Right lobe of liver (tissue), 6 donors: ENCODE results near the gene PPP2R5B. TPM values are rescaled to one million over a fixed set of nuclear protein-coding genes. Genes with fewer than 3 reads are reported as not detected.
A peak's percentile ranks its signal among the peaks of the same experiment; 100 is the strongest.

ENCODE experiments used
- ATAC-seq, 4 donors: fragments of 200-7000 bp; cut with Tn5 transposase; one replicate each; pipeline ENCODE4 v1.9.1; 2020; ENCODE audit warnings: mild to moderate bottlenecking in 4 of 4, moderate library complexity in 4 of 4
- DNase-seq, 3 donors: peaks; one replicate each; pipeline ENCODE4 v3.0.0-alpha.2; 2020
- H3K27ac ChIP-seq, 3 donors: fragments of 200-600 bp; one replicate each; pipeline ENCODE4 v1.8.0; 2022
- H3K27me3 ChIP-seq, 2 donors: fragments of 200-600 bp; one replicate each; pipeline ENCODE4 v1.8.0; 2022
- H3K36me3 ChIP-seq, 4 donors: fragments of 200-600 bp; sonication (generic) in 1 of 4; one replicate each; pipeline versions ENCODE4 v1.5.1 to v1.8.0; 2017 to 2022; ENCODE audit warnings: control low read depth in 1 of 4
- H3K4me1 ChIP-seq, 4 donors: fragments of 200-600 bp; sonication (generic) in 1 of 4; one replicate each; pipeline versions ENCODE4 v1.5.1 to v1.8.0; 2017 to 2022; ENCODE audit warnings: control low read depth in 1 of 4
- H3K4me3 ChIP-seq, 3 donors: fragments of 200-600 bp; one replicate each; pipeline ENCODE4 v1.8.0; 2022
- H3K9me3 ChIP-seq, 4 donors: fragments of 200-600 bp; sonication (generic) in 1 of 4; one replicate each; pipeline versions ENCODE4 v1.5.1 to v1.8.0; 2017 to 2022; ENCODE audit warnings: control low read depth in 1 of 4
- POLR2A ChIP-seq: fragments of 450-650 bp; IDR thresholded peaks from one replicate; pipeline ENCODE4 v1.6.1; 2017; ENCODE audit warnings: antibody characterized with exemption, mild to moderate bottlenecking
- WGBS: methylation state at CpG from one replicate; pipeline ENCODE4 v1.1.6; 2018; ENCODE audit warnings: low coverage, low lambda C conversion rate; ENCODE audit not compliant: insufficient coverage; ENCODE audit errors: missing lambda C conversion rate; 5-methylcytosine and 5-hydroxymethylcytosine counted together
- intact Hi-C, 2 donors: fragments of 100-400 bp; cut with DNase I; formaldehyde crosslinking; loops; one replicate each; pipeline versions ENCODE4 v1.11.2 to v1.14.1; 2022
- total RNA-seq, 6 experiments: library from RNA; depleted of rRNA in 2 of 6; stranded (reverse); fragments of >200 nt in 2 of 6; fragmentation: NEBNext Ultra II Directional in 3 of 6; extraction: Animal tissue kit (Norgen Biotek cat#: 25700) in 3 of 6; gene quantifications; one replicate each; pipeline versions ENCODE4 v1.1.0 to v1.2.4, GENCODE V29; 2016 to 2023
- TF ChIP-seq, protein P1 (sequence below), 4 donors: fragments of 200-600 bp in 3 of 4; fragments of 450-650 bp in 1 of 4; IDR thresholded peaks; one replicate each; pipeline versions ENCODE4 v1.5.1 to v1.8.0; 2016 to 2022; ENCODE audit warnings: antibody characterized with exemption in 4 of 4, mild to moderate bottlenecking in 2 of 4
- donor health status: DM: no; HTN: yes; CAD: no.
- donor health status: DM: no; HTN: no; CAD: no.
- donor health status: DM: no; HTN: no; CAD: no.
- donor health status: DM: no; HTN: yes; CAD: no.
- donor health status: DM: no; HTN: yes; CAD: no.

Gene PPP2R5B
- total RNA-seq, 6 experiments from 2014 or later, result 6.8 to 12.6 (median 8.9) TPM

DNA sequence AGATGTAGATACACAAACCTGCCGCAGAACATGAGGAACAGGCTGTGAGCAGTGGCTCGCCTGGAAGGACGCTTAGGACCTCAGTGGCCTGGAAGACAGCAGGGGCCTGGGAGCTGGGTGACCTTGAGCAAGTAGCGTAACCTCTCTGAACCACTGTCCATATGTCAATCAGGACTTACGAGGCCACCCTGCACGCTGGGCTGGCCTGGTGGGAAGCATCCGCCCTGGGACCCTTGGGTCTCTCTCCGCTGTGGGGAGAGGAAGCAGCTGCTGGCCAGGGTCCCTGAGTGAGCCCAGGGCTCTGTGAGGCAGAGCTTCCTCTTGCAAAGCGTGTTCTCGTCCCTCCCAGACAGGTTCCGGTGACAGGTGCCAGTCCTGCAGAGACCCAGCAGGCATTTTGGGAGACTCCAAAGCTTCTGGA is 32.1 kb upstream of the PPP2R5B start:
- Histone ChIP-seq H3K27ac (peak overlapping the region; percentile 84 to 95 (median 90)), H3K36me3 (peaks cover 0 to 5% (median 0%) of the 10 kb centered on the region in 4 donors), H3K4me1 (peaks cover 0 to 47% (median 14%) of the 10 kb centered on the region in 4 donors), H3K27me3 (no peaks in the 10 kb centered on the region), H3K9me3 (no peaks in the 10 kb centered on the region), H3K4me3 (peak overlapping the region; percentile 75 to 91 (median 91))
- ATAC-seq (peak in 2 of 4 donors; percentile 1 to 2), DNase-seq (peak in 1 of 3 donors; percentile 57)
- 15% methylated on average over 3 of the region's 11 CpGs for WGBS
- TF ChIP-seq, protein P1, sequence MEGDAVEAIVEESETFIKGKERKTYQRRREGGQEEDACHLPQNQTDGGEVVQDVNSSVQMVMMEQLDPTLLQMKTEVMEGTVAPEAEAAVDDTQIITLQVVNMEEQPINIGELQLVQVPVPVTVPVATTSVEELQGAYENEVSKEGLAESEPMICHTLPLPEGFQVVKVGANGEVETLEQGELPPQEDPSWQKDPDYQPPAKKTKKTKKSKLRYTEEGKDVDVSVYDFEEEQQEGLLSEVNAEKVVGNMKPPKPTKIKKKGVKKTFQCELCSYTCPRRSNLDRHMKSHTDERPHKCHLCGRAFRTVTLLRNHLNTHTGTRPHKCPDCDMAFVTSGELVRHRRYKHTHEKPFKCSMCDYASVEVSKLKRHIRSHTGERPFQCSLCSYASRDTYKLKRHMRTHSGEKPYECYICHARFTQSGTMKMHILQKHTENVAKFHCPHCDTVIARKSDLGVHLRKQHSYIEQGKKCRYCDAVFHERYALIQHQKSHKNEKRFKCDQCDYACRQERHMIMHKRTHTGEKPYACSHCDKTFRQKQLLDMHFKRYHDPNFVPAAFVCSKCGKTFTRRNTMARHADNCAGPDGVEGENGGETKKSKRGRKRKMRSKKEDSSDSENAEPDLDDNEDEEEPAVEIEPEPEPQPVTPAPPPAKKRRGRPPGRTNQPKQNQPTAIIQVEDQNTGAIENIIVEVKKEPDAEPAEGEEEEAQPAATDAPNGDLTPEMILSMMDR (IDR thresholded peaks at IDR 0.05), result no peak
- no peak for TF ChIP-seq POLR2A
- intact Hi-C loops, result no loop called here

DNA sequence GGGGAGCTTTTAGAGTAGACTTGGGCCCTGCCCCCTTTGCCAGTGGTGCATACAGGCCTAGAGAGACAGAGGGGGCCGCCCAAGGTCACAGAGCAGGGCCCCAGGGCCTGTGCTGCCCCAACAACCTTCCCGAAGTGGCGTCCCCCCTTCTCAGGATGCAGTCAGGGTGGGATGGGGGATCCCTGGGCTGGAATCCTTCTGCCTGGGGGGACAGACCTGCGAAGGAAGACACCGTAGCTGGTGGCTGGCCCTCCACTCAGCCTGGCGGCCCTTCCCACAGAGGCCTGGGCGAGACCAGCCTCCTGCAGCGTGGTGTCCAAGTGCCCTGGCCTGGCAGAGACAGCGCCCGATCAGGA is 31.7 kb upstream of the PPP2R5B start:
- Histone ChIP-seq H3K36me3 (peaks cover 0 to 8% (median 0%) of the 10 kb centered on the region in 4 donors), H3K4me3 (peak overlapping the region; percentile 75 to 91 (median 91)), H3K27me3 (no peaks in the 10 kb centered on the region), H3K27ac (peak overlapping the region; percentile 84 to 95 (median 90)), H3K9me3 (no peaks in the 10 kb centered on the region), H3K4me1 (peaks cover 0 to 43% (median 13%) of the 10 kb centered on the region in 4 donors)
- intact Hi-C loops, result no loop called here
- WGBS, result 50% methylated on average over 3 of the region's 10 CpGs
- TF ChIP-seq, protein P1 (IDR thresholded peaks at IDR 0.05), result no peak
- TF ChIP-seq POLR2A, result no peak
- peak in 1 of 3 donors; percentile 53 for DNase-seq
- ATAC-seq, result peak in 2 of 4 donors; percentile 0 to 2

DNA sequence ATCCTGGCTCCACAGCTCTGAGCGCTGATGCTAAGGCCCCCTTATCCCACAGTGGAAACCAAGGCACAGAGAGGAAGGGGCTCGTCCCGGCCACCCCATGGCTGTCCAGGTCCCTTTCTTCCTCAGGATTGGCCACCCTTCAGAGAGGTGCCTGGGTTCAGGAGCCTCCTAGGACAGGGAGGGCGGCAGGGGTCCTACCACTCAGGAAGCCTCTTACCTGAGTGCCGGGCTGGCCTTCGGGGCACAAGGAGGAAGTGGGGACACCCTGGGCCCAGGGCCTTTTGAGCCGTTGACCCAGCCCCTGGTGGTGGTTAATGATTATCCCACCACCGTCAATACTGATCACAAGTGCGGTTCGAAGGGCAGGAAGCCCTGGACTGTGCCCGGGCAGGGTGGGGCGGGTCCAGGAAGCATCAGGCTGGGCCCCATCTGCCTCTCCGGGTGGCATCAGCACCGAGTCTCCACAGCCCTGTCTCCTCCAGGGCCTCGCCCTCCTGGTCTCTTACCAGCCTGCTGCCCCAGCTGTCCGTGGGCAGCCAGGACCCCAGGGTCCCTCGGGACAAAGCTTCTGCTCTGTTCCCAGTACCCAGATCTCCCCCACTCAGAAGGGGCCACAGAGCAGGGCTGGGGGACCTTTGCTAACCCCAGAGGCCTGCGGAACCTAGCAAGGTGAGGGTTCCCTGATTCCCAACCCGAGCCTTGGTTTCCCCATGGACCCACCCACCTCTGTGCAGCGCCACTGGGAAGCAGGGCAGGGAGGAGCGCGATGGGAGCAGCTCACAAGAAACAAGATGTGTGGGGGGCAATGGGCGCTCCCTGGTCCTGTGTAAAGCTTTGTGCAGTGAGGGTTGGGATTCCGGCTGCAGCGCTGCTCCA is 31.1 kb upstream of the PPP2R5B start:
- WGBS, result 37% methylated on average over 9 of the region's 25 CpGs
- TF ChIP-seq POLR2A, result peak; percentile 86
- TF ChIP-seq, protein P1 (IDR thresholded peaks at IDR 0.05), result peak in 2 of 4 donors; percentile 11 to 44
- Histone ChIP-seq H3K4me3 (peak overlapping the region; percentile 75 to 91 (median 91)), H3K27me3 (no peaks in the 10 kb centered on the region), H3K27ac (peak overlapping the region; percentile 84 to 95 (median 90)), H3K36me3 (peaks cover 0 to 15% (median under 1%) of the 10 kb centered on the region in 4 donors), H3K4me1 (peaks cover 0 to 37% (median 11%) of the 10 kb centered on the region in 4 donors), H3K9me3 (no peaks in the 10 kb centered on the region)
- DNase-seq (peak; percentile 87 to 95 (median 92)), ATAC-seq (peak; percentile 71 to 82 (median 73))
- intact Hi-C loops, result loop anchor here in 1 of 2 donors (2.0 kb wide), 1 partner anchor 47 kb away; no protein-coding TSS in a partner anchor

DNA sequence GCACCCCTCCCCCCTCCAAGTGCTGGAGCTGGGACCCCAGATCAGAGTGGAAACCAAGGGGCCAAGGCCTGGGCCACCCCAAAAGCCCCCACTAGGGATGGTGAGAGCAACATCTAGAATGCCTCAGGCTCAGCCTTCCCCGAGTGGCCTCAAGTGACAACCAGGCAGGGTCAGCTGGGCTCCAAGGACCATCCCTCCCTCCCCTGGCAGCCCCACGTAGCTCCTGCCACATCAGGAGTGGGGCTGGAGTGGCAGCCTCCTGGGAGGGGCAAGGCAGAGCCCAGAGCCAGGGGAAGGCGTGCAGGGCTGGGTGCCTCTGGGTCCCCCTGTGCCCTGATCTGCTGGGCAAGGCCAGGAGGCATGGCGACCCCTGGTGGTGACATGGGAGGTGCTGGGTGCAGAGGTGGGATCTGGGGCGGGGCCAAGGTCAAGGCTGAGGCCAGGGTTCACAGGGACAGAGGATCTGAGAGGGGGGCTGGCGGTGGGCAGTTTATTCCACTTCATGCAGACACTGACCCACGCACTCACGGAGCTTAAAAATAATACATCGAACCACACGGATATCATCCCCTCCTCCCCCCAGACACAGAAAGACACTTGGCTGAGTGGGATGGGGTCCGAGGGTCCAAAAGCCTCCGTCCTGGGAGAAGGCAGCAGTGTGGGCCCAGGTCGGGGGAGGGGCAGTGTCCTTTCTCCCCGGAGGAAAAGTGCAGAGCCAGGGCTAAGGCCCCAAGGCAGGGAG is 30.2 kb upstream of the PPP2R5B start:
- intact Hi-C loops, result loop anchor here in 1 of 2 donors (2.0 kb wide), 1 partner anchor 47 kb away; no protein-coding TSS in a partner anchor

More for the DNA sequence above, 30.2 kb upstream of the PPP2R5B start:
- ATAC-seq (peak; percentile 57 to 66 (median 62)), DNase-seq (peak; percentile 91 to 93 (median 92))
- peak overlapping the region in 2 of 3 donors; percentile 90 to 95 for H3K27ac ChIP-seq
- 0% methylated on average over 1 of the region's 14 CpGs for WGBS
- H3K4me3 ChIP-seq, result peak overlapping the region in 2 of 3 donors; percentile 91
- no peak for TF ChIP-seq POLR2A
- TF ChIP-seq, protein P1 (IDR thresholded peaks at IDR 0.05), result peak; percentile 87 to 93 (median 88)
- no peaks in the 10 kb centered on the region for H3K27me3 ChIP-seq
- peaks cover 0 to 22% (median 4%) of the 10 kb centered on the region in 4 donors for H3K36me3 ChIP-seq
- peaks cover 0 to 30% (median 11%) of the 10 kb centered on the region in 4 donors for H3K4me1 ChIP-seq
- H3K9me3 ChIP-seq, result no peaks in the 10 kb centered on the region
